GM10266 (cell line): ENCODE results near the gene PRR15.

Experiments used
- DNase-seq: peaks from one replicate; pipeline ENCODE4 v3.0.0; 2012; ENCODE audit errors: extremely low spot score
- CTCF ChIP-seq: IDR thresholded peaks from 2 replicates; pipeline ENCODE4 v1.5.1; 2012; ENCODE audit warnings: mild to moderate bottlenecking, low read depth; ENCODE audit not compliant: control insufficient read depth, insufficient read depth; ENCODE audit errors: missing control alignments

PRR15 gene

DNA sequence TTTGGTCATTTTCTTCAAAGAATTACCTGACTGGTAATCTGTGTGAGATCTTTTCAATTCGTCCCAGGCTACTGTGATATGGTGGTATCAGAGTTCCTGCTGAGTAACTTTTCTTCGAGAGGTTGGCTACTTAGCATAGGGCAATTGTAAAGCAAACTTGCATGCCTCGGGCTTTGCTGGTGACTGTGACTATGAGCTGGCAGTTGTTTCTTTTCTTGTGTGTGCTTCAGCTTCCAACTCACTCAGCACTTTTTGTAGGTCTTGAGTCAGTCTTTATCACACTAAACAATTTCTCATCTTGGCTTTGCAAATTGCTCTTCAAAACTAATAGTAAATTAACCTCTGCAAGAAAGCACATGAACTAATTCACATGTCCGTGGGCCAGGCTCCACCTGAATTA, 44.3 kb downstream of the PRR15 start:
- no peak for TF ChIP-seq CTCF
- DNase-seq = no peak

DNA sequence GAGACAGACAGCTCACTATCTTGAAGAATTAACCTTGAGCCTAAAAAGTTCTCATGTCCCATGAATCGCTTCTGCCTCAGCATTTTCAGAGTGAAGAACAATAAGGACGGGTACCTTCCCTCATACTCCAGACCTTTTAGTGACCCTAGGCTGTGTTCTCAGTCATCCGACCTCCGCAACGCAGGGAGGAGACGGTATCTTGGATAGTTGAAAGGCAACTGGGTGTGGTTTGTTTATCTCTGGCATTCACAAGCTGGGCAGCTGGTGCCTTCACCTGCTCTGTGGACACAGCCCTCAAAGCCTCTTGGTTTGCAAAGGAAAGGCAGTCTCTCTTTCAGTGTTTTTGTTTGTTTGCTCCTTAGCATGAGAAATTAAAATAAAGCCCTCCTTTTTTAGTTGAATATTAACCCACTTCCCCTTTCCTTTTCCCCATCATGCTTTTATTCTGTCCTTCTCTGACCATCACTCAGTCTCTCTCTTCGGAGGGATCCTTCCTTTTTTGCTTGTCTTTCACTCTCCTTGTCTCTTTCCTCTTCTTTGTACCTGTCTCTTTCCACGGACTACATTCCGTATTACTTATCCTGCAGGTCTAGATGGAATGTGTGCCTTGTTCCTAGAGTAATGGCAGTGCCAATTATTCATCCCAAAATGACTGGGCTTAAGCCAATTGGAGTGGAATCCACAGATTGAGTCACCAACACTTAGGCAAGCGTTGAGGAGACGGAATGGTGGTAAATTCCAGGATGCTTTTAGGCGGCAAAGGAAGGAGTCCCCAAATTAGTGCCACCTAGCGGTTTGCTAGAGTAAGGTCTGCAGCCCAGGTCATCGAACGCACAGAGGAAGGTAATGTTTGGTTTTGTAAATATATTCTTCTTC, 45.8 kb downstream of the PRR15 start:
- peak; percentile 29 for TF ChIP-seq CTCF
- DNase-seq = no peak

DNA sequence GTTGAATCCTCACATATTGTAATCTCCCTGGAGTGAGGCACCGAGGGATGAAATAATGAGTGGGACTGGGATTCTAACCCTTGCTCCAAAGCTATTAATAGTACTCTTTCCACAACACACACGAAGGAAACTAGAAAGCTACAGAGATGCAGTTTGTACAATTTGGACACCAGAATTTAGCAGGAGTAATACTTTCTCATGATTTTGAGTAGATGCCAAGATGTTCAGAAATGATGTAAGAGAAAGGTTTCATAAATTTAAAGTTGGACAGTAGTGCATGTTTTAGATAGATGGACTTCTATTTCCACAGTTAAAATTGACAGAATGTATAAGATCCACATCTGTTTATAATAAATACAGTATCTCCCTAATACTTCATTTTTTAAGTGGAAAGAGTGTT, 46.5 kb downstream of the PRR15 start:
- no peak for TF ChIP-seq CTCF
- DNase-seq = no peak

DNA sequence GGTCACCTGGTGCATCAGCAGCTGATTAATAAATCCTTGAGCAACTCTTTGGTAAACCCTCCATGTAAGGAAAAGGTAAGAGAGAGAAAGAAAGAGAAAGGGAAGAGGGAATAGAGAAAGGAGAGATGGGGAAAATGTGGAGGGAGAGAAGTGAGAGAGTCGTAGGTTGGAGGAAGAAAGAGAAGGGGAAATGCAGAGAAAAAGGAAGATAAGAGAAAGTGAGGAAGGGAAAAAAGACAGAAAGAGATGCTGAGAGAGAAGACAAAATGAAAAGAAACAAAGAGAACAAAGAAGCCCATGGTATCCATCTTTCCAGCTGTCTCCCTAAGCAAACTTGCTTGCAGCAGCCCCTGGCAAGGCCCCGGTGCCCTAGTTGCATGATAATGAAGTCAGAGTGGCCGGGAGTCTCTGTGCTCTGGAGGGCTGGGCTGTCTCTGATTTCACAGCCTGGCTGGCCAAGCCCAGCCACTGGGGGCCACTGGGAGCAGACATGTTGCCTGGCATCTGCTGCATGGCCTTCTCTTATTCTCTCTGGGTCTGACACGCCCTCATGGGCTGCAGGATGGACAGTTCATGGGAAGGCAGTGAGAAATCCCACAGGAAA, 48.4 kb downstream of the PRR15 start:
- no peak for TF ChIP-seq CTCF
- DNase-seq = no peak

- TF ChIP-seq CTCF = no peak
- no peak for DNase-seq
Measured at GRCh38 chr7:29612596-29612995, 49.0 kb downstream of the PRR15 start.

GRCh38 chr7:29613100-29613499, 49.5 kb downstream of the PRR15 start:
- DNase-seq = no peak
- TF ChIP-seq CTCF = no peak

GRCh38 chr7:29614229-29614628, 50.6 kb downstream of the PRR15 start:
- TF ChIP-seq CTCF = no peak
- DNase-seq = no peak
